ENCODE measurements around the gene PLA2G4C. TPM values are rescaled to one million over a fixed set of nuclear protein-coding genes. Genes with fewer than 3 reads are reported as not detected.

PLA2G4C gene
- polyA plus RNA-seq, 2 of the 4 experiments (the other 2 are of a cell fraction): 1.4 to 2.1 TPM

DNA sequence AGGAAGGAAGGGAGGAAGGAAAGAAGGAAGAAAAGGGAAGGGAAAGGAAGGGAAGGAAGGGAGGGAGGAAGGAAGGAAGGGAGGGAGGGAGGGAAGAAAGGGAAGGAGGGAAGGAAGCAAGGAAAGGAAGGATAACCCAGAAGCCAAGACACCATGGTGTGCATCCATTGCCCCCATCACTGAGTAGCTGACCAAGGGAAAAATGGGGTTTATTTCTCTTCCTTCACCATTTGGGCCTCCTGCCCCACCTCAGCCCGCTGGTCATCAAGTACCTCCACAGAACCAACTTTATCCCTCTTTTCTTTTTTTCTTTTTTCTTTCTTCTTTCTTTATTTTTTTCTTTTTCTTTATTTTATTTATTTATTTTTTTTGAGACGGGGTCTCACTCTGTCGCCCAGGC lies 87.1 kb downstream of the PLA2G4C start:
- Histone ChIP-seq H3K4me2 (no peak overlapping the region), H3K4me3 (no peak overlapping the region), H3K27ac (no peak overlapping the region), H3K4me1 (no peaks in the 10 kb centered on the region), H3K9me3 (peaks cover 8% of the 10 kb centered on the region; the same call in 1 of the 3 replicates)
- CTCF ChIA-PET: interaction anchor here (1.6 kb wide), 1 partner anchor 12 kb away, joined by 3 read pairs; no protein-coding TSS in a partner anchor
- FAIRE-seq: no peak
- TF ChIP-seq MYC (IDR thresholded peaks at IDR 0.05; ENCODE audit: borderline replicate concordance, low read length) (no peak), BHLHE40 (IDR thresholded peaks at IDR 0.05; ENCODE audit: low read depth, low read length) (no peak), MAFK (IDR thresholded peaks at IDR 0.05; ENCODE audit: partially characterized antibody) (no peak), GATA3 (IDR thresholded peaks at IDR 0.05; ENCODE audit: borderline replicate concordance) (no peak), SMC3 (IDR thresholded peaks at IDR 0.05) (no peak), ZNF302 (CRISPR knock-in tag; IDR thresholded peaks at IDR 0.05) (no peak), FOXS1 (CRISPR knock-in tag; IDR thresholded peaks at IDR 0.05) (no peak), CBX8 (IDR thresholded peaks at IDR 0.05) (no peak), FOSL2 (IDR thresholded peaks at IDR 0.05) (no peak), FOSL2 (CRISPR knock-in tag; IDR thresholded peaks at IDR 0.05) (no peak), RNF2 (IDR thresholded peaks at IDR 0.05; ENCODE audit: borderline replicate concordance, low read depth) (no peak), HOXA7 (CRISPR knock-in tag; IDR thresholded peaks at IDR 0.05) (no peak), EHMT2 (IDR thresholded peaks at IDR 0.05; ENCODE audit: low read depth) (no peak), HEYL (CRISPR knock-in tag; IDR thresholded peaks at IDR 0.05) (no peak), ZFP36 (IDR thresholded peaks at IDR 0.05; ENCODE audit: borderline replicate concordance, partially characterized antibody) (no peak), POLR2AphosphoS2 (conservative IDR thresholded peaks at IDR 0.05; ENCODE audit: low read length) (no peak), HOXB13 (CRISPR knock-in tag; IDR thresholded peaks at IDR 0.05; ENCODE audit: low read depth) (no peak), CTCF (IDR thresholded peaks at IDR 0.05) (no peak), CEBPB (IDR thresholded peaks at IDR 0.05) (no peak), JUNB (IDR thresholded peaks at IDR 0.05) (no peak)
- TF ChIP-seq, protein P1, sequence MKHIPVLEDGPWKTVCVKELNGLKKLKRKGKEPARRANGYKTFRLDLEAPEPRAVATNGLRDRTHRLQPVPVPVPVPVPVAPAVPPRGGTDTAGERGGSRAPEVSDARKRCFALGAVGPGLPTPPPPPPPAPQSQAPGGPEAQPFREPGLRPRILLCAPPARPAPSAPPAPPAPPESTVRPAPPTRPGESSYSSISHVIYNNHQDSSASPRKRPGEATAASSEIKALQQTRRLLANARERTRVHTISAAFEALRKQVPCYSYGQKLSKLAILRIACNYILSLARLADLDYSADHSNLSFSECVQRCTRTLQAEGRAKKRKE (CRISPR knock-in tag; IDR thresholded peaks at IDR 0.05; ENCODE audit: low read depth): no peak
- DNase-seq (ENCODE audit: low read depth in 1 of 2, low spot score in 1 of 2): no peak
- no peak for ATAC-seq
- WGBS (ENCODE audit: missing lambda C conversion rate): 11% methylated on average over 3 of the region's 3 CpGs
- POLR2A ChIA-PET: no interaction called here

GRCh38 chr19:48023011-48023410 lies 87.6 kb downstream of the PLA2G4C start:
- H3K27ac ChIP-seq: no peak overlapping the region
- peaks cover 8% of the 10 kb centered on the region; the same call in 1 of the 3 replicates for H3K9me3 ChIP-seq
- CTCF ChIA-PET: interaction anchor here (0.7 to 1.3 kb wide), 2 partner anchors 11 to 40 kb away, joined by 3 to 4 read pairs; no protein-coding TSS in a partner anchor
- no peak for DNase-seq (ENCODE audit: low read depth in 1 of 2, low spot score in 1 of 2)
- H3K4me3 ChIP-seq: no peak overlapping the region
- FAIRE-seq: no peak
- H3K4me2 ChIP-seq: no peak overlapping the region
- POLR2A ChIA-PET: no interaction called here
- no peaks in the 10 kb centered on the region for H3K4me1 ChIP-seq
- TF ChIP-seq GATA3 (IDR thresholded peaks at IDR 0.05; ENCODE audit: borderline replicate concordance) (no peak), TFCP2L1 (CRISPR knock-in tag; IDR thresholded peaks at IDR 0.05) (no peak), MAZ (IDR thresholded peaks at IDR 0.05; ENCODE audit: borderline replicate concordance, low read depth, low read length) (no peak), BCL3 (IDR thresholded peaks at IDR 0.05) (no peak), EP300 (IDR thresholded peaks at IDR 0.05) (no peak), RNF2 (IDR thresholded peaks at IDR 0.05; ENCODE audit: borderline replicate concordance, low read depth) (no peak)
- WGBS (ENCODE audit: missing lambda C conversion rate): 0% methylated on average over 2 of the region's 2 CpGs
- ATAC-seq: no peak

Measured in A549 (cell line).